Measurements from ENCODE around the gene PRMT7. TPM values are rescaled to one million over a fixed set of nuclear protein-coding genes. Genes with fewer than 3 reads are reported as not detected.

PRMT7 gene
- total RNA-seq, 1 experiment from 2014 or later: 156 TPM

DNA sequence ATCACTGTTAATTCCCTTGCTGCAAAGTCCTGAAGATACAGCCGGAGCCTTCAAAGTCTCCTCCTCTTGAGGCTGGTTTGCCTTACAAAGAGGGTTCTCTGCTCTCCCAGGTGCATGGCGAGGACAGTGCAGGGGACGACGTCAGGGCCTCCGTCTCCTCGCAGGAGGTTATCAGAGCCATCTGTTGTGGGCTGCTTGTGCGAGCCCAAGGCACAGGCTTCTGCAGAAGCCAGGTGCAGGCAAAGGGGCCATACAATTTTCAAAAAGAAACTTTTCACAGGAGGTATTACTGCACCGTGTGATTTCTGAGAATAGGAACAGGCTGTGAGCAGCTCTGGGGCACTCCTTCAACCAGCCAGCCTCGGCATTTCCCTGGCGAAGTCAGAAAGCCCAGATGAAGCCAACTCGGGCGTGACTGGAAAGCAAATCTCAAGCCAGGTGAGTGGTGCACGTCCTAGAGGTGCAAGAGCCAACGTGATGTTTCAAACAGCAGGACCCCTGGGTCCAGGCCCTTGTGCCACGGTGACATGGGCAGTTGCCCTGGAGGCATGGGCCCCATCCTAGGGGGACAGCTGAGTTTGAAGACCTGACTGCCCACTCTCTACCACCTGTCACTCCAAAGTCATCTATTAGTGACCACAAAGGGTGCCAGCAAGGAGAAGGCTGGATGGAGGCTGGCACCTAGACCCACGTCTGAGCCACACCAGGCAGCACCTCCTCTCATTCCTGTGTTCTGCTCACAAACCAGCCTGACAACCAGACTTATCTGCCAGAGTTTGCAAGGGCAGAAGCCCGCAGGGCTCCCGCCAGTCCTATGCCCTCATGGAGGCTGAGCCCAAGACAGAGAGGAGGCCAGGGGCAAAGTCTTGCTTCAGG, 68.9 kb downstream of the PRMT7 start:
- CTCF ChIA-PET: no interaction called here
- no peaks in the 10 kb centered on the region for H3K36me3 ChIP-seq (ENCODE audit: control insufficient read depth, insufficient read depth, low read length)
- Mint-ChIP-seq H3K27me3 (ENCODE audit: insufficient read depth, unreplicated experiment) (no peaks in the 10 kb centered on the region), H3K9me3 (ENCODE audit: unreplicated experiment) (no peaks in the 10 kb centered on the region), H3K4me1 (ENCODE audit: low read depth, unreplicated experiment) (peaks cover 6% of the 10 kb centered on the region), H3K27ac (ENCODE audit: unreplicated experiment) (no peak overlapping the region), H3K36me3 (ENCODE audit: insufficient read depth, unreplicated experiment) (peaks cover 4% of the 10 kb centered on the region), H3K4me3 (ENCODE audit: unreplicated experiment) (no peak overlapping the region)
- no peak overlapping the region for H3K4me3 ChIP-seq (ENCODE audit: low read depth, low read length)
- H3K9me3 ChIP-seq: no peaks in the 10 kb centered on the region
- no peaks in the 10 kb centered on the region for H3K27me3 ChIP-seq (replicated peaks; ENCODE audit: control insufficient read depth, insufficient read depth, low read length)
- no peak for DNase-seq
- H3K4me1 ChIP-seq: no peaks in the 10 kb centered on the region
- intact Hi-C loops (cut with micrococcal nuclease; ENCODE audit: unreplicated experiment): no loop called here
- TF ChIP-seq CTCF (IDR thresholded peaks at IDR 0.05; ENCODE audit: insufficient read depth in 1 of 2, low read depth in 1 of 2, low read length in 1 of 2, severe bottlenecking in 1 of 2, unreplicated experiment in 1 of 2): no peak
- POLR2A ChIA-PET: no interaction called here
- BruUV-seq (replicated peaks): no TSS peak

DNA sequence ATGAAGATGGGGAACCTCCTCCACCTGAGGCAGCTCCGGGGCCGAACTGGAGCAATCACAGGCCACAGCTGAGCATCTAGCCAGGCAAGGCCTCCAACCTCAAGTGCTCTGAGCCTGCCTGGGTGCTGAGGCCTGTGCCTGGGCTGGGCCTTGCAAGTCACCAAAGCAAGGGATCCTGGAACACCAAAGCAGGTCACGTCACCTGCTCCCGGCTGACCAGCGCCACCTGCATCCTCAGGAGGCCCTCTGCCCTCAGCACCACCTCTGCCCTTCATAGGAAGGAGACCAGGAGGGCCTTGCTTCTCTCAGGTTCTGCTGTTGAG, 69.5 kb downstream of the PRMT7 start:
- Histone ChIP-seq H3K4me1 (no peaks in the 10 kb centered on the region), H3K27me3 (replicated peaks; ENCODE audit: control insufficient read depth, insufficient read depth, low read length) (no peaks in the 10 kb centered on the region), H3K4me3 (ENCODE audit: low read depth, low read length) (no peak overlapping the region), H3K9me3 (no peaks in the 10 kb centered on the region), H3K36me3 (ENCODE audit: control insufficient read depth, insufficient read depth, low read length) (no peaks in the 10 kb centered on the region)
- Mint-ChIP-seq H3K4me3 (ENCODE audit: unreplicated experiment) (no peak overlapping the region), H3K36me3 (ENCODE audit: insufficient read depth, unreplicated experiment) (peaks cover 4% of the 10 kb centered on the region), H3K4me1 (ENCODE audit: low read depth, unreplicated experiment) (no peaks in the 10 kb centered on the region), H3K9me3 (ENCODE audit: unreplicated experiment) (no peaks in the 10 kb centered on the region), H3K27ac (ENCODE audit: unreplicated experiment) (no peak overlapping the region), H3K27me3 (ENCODE audit: insufficient read depth, unreplicated experiment) (no peaks in the 10 kb centered on the region)
- ChIA-PET POLR2A (no interaction called here), CTCF (no interaction called here)
- TF ChIP-seq CTCF (IDR thresholded peaks at IDR 0.05; ENCODE audit: insufficient read depth in 1 of 2, low read depth in 1 of 2, low read length in 1 of 2, severe bottlenecking in 1 of 2, unreplicated experiment in 1 of 2): no peak
- no peak for DNase-seq
- intact Hi-C loops (cut with micrococcal nuclease; ENCODE audit: unreplicated experiment): no loop called here
- BruUV-seq (replicated peaks): no TSS peak

- peaks cover under 1% of the 10 kb centered on the region; the same call in 1 of the 2 replicates for H3K4me1 ChIP-seq
- ChIA-PET CTCF (interaction anchor here (0.6 kb wide), 1 partner anchor 20 kb away, joined by 3 read pairs; no protein-coding TSS in a partner anchor), POLR2A (no interaction called here)
- no TSS peak for BruUV-seq (replicated peaks)
- Mint-ChIP-seq H3K9me3 (ENCODE audit: unreplicated experiment) (no peaks in the 10 kb centered on the region), H3K36me3 (ENCODE audit: insufficient read depth, unreplicated experiment) (peaks cover 4% of the 10 kb centered on the region), H3K27me3 (ENCODE audit: insufficient read depth, unreplicated experiment) (no peaks in the 10 kb centered on the region), H3K4me3 (ENCODE audit: unreplicated experiment) (no peak overlapping the region), H3K27ac (ENCODE audit: unreplicated experiment) (no peak overlapping the region), H3K4me1 (ENCODE audit: low read depth, unreplicated experiment) (no peaks in the 10 kb centered on the region)
- TF ChIP-seq CTCF (IDR thresholded peaks at IDR 0.05; ENCODE audit: insufficient read depth in 1 of 2, low read depth in 1 of 2, low read length in 1 of 2, severe bottlenecking in 1 of 2, unreplicated experiment in 1 of 2): no peak
- H3K36me3 ChIP-seq (ENCODE audit: control insufficient read depth, insufficient read depth, low read length): no peaks in the 10 kb centered on the region
- intact Hi-C loops (cut with micrococcal nuclease; ENCODE audit: unreplicated experiment): no loop called here
- no peaks in the 10 kb centered on the region for H3K9me3 ChIP-seq
- H3K4me3 ChIP-seq (ENCODE audit: low read depth, low read length): no peak overlapping the region
- no peaks in the 10 kb centered on the region for H3K27me3 ChIP-seq (replicated peaks; ENCODE audit: control insufficient read depth, insufficient read depth, low read length)
- DNase-seq: no peak
These were observed 70.0 kb downstream of the PRMT7 start for GRCh38 chr16:68380676-68381362.

Data from Caco-2 (cell line).